ENCODE measurements around the gene CFAP45.

CFAP45 gene

DNA sequence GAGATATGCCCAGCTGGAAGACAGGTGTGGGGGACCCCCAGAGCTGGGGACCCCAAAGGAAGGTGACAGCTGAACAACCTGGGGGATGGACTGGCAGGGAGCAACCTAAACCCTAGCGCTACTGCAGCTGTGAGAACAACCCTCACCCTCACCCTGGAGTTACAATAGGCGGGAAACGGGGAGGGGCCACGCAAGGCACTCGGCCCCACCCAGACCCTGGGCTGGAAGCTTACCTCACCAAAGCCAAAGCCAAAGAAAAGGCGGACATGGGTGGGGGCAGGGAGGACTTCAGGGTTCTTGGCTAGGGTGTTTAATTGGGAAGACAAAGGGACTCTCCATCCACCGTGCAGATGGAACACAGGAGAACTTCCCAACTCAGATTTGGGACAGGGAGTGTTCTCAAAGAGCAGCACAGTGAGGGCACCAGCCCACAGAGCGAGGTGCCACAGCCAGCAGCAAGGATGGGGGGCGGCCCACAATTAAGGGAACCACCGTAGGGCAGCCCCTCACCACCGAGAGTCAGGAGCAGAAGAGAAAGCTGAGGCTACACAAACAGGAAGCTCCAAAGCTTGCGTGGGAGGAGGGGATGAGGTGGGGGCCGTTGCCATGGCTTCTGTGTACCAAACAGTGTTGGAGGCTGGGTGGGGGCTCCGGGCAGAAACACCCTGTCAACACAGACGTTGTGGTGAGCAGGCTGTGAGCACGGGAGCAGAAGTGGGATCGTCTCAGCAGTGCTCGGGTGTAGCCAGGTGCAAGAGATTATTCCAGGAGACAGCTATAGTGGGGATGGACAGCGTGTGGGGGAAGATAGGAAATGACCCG is 23.4 kb upstream of the CFAP45 start:
- peak; percentile 93 for DNase-seq (ENCODE audit: low read depth)

DNA sequence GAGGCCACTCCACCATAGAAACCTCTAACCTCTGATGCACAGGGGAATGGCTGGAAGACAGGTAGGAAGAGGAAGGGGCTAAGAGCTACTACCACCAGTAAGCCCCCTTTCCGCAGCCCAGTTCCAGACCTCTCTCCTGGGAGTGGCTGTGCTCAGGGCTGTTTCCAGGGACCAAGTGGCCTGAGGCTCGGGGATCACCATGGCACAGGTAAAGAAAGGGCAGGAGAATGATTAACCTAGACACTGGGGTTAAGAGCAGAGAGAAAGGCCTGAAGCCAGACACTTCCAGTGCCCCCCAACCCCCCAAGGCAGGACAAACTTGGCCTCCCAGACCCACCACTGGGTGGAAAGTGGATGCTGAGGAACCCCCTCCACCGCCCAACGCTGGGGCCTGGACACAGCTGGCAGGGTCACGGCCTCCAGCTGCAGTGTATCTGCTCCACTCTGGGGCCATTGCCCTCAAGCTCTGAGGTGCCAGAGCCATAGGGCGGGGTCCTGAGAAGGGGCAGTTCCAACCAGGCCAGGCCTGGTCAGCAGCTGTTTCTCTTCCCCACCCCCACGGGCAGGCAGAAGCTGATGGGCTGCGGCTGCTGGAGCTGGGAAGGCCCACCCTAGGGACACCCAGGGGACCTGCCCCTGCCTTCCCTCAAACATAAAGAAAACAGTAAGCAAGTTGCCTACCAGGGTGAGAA is 22.7 kb upstream of the CFAP45 start:
- DNase-seq (ENCODE audit: low read depth), result peak; percentile 58

DNA sequence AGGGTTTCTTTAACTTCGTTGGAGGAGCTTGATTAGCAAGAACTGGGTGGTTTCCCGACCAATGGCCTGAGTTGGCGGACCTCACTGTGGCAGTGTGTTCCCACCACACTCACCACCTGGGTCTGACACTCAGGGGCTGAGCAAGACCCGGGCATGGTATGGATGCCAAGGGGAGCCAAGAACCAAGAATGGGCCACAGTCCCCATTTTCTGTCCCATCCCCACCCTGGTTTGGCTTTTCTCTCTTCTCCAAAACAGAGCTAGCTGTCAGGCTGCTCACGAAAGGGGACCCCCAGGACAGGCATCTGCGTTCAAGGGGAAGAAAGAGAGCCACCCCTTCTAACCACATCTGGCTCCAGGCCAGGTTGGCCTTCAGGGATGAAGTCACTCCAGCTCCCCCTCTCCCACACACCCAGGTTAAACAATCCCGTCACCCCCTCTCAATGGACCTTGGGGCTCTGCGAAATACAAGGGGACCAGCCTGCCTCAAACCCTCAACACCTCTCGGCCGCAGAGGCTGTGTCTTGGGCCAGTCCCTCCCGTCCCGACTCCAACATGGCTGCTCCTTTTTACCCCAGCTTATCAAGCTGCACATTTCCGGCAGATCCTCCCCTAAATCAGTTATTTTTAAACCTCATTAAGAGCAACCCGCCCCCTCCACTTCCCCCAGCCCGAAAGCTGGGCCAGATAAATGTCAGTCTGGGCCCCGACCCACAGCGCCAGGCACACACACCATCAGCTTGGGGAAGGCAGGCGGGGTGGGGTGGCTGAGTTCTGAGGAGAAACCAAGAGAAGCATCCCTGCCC is 21.9 kb upstream of the CFAP45 start:
- peak; percentile 43 for DNase-seq (ENCODE audit: low read depth)

GRCh38 chr1:159921251-159921650 is 21.3 kb upstream of the CFAP45 start:
- DNase-seq (ENCODE audit: low read depth), result no peak

DNA sequence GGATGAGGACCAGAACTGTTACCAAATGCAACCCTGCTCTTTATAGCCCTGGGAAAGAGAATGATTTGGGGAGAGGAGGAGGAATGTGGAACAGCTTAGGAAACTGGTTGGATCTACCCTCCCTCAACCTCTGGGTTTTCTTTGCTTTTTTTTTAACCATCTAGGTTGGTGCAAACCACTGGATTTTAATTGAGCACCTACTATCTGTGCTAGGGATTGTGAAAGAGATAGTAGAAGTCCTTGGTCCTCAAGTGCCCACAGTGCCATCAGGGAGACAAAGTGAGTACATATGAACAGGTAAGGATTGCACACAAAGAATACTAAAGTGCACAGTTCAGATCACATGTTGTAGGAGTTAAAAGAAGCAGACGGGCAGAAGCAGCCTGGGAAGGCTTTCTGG is 20.7 kb upstream of the CFAP45 start:
- no peak for DNase-seq (ENCODE audit: low read depth)

DNA sequence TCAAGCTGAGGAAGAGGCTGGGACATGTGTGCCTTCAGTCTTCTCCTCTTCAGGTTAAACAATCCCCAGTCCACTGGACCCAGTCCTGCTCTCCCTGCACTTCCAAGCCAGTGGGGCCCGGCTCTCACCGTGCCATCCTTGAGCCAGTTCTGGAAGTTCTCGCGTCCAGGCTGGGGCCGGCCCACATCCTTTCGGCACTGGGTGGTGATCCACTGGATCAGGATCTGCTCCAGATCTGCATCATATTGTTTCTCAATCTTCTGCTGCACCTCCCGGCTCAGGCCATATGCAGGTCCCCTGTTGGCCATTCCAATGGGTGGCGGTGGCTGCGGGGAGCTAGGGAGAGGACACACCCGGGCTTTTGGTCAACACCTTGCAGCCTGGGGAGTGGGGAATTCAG is 20.2 kb upstream of the CFAP45 start:
- no peak for DNase-seq (ENCODE audit: low read depth)

GRCh38 chr1:159919236-159919865 is 19.4 kb upstream of the CFAP45 start:
- no peak for DNase-seq (ENCODE audit: low read depth)

DNA sequence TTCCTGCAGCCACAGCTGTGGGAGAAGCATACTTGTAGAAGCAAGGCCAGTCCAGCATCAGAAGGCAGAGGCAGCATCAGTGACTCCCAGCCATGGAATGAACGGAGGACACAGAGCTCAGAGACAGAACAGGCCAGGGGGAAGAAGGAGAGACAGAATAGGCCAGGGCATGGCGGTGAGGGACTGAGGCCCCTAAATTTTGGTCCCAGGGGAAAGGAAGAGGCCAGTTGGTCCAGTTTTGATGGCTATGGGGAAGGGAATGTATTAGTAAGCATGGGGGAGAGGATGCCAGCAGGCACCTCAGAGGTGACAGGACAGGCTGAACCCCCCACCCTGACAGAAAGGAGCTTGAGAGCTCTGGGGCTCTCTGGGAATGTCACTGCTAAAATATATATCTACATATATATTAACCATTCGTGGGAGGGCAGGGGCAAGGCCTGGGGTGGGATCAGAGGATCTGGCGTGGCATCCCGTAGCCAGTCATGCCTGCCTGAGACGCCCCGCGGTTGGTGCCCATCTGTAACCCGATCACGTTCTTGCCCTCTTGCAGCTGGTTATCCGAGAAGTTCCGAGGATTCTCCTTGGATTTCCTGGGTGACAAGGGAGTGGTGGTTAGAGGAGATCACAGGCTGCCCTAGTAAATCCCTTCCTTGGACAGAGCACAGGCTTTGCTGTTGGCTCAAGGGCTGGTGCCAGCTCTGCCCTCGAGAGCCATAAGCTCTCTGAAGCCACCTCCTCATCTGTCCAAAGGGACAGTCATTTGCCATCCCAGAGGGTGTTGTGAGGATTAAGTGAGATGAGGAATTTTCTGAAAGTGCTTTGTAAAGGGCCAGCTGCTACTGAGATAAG is 18.6 kb upstream of the CFAP45 start:
- DNase-seq (ENCODE audit: low read depth), result peak; percentile 73

DNA sequence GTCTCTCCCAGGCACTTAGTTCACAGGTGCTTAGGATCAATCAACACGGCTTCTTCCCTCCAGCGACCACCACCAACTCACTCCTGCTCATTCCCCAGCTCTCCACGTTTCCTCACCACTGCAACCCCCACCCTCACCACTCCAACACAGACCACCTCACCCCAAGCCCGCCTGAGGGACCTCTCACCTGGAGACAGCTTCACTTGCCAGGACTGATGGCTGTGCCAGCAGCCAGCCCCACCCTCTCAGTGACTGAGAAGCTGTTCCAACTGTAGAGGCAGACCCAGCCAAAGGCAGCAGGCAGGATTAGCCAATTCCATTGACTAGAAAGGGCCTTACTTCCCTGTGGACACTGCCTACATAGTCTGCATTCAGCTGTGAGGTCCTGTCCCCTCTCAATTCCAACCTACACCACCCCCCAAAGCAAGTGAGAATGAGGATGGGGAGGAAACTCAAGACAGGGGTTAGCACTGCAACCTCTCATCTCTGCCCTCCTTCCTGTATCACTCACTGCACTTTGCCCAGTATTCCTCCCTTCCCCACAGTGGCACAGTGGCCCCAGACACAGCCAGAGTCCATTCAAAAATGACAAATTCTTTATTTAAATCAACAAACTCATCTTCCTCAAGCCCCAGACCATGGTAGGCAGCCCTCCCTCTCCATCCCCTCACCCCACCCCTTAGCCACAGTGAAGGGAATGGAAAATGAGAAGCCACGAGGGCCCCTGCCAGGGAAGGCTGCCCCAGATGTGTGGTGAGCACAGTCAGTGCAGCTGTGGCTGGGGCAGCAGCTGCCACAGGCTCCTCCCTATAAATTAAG is 17.8 kb upstream of the CFAP45 start:
- DNase-seq (ENCODE audit: low read depth), result no peak

DNA sequence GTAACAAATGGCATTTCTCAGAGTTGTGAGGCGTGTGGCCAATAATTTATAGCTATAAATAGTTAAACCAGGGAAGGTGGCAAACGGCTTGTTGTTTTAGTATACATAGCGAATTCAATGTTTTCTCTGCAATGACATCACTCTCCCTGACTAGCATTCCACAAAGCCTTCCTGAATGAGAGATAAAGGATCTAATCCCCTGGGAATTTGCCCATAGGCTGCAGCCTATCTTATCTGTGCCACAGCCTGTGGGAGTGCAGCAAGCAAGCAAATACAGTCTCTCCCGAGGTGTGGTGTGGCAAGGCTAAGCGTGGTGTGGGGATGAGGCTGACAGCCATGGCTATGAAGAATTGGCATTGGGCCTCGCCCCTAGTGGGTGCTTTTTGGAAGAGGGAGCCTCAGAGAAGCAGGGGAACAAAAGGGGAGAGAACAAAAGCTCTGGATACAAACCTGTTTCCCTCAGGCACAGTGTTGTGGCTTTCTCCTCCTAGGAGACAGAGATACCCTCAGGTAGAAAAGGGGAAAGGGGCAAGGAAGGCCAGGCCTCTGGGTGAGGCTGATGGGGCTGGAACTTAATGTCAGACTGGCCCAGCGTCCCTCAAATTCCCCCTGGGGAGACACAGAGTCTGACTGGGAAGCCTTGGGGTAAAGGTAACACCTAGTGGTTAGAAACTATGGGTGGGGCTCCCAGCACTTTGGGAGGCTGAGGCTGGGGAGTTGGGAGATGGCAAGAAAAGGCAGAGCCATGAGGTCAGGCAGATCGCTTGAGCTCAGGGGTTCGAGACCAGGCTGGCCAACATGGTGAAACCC is 16.5 kb upstream of the CFAP45 start:
- DNase-seq (ENCODE audit: low read depth), result peak; percentile 98

DNA sequence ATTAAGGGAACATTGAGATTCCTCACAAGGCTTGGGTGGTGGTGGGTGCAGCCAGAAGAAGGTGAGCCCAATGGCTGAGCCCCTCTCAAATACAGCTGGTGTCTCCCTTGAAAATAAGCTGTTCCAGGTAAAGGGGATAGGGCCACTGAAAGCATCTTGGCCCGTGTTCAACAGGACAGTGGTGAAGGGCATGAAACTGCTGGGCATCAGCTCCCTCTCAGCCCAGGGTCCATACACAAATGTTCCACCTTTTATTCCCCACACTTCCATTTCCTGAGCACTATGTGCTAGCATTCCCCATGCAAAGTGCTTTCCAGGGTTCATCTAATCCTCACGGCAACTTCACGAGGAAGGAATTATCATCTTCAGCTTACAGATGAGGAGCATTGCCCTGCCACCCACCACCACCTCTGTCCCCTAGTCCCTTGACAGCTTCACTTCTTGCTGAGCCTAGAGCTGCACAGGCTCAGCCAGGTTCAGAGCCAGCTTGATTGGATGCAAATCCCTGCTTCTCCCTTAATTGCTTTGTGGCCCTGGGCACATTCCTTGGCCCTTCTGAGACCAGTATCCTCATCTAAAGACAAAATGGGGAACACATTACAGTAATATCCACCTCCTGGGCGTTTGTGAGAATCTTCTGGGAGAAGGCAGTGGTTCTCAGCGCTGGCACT is 15.7 kb upstream of the CFAP45 start:
- DNase-seq (ENCODE audit: low read depth), result no peak

DNA sequence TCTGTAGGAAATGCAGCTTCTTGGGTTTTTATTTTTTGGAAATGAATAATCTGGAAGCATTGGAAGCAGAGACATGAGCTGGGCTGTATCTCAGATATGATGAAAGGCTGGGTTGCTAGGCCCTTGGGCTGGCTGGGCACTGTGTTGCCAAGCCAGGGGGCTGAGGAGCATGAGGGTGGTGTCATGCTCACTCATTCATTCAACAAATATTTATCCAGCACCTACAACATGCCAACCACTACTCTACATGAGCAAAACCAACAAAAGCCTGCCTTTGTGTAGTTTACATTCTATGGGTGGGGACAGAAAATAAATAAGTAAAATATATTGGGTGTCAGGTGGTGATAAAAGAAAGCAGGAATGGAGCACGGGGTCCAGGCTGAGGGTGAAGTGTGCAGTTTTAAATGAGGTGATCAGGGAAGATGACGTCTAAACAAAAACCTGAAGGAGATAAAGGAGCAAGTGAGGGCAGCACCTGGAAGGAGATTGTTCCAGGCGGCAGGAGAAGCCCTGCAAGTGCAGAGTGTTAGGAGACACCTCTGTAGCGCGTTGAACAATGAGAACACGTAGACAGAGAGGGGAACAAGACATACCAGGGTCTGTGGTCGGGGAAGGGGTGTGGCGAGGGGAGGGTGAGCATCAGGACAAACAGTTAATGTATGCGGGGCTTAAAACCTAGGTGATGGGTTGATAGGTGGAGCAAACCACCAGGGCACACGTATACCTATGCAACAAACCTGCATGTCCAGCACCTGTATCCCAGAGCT is 14.5 kb upstream of the CFAP45 start:
- no peak for DNase-seq (ENCODE audit: low read depth)

GRCh38 chr1:159913451-159914192 is 13.7 kb upstream of the CFAP45 start:
- DNase-seq (ENCODE audit: low read depth), result no peak

DNA sequence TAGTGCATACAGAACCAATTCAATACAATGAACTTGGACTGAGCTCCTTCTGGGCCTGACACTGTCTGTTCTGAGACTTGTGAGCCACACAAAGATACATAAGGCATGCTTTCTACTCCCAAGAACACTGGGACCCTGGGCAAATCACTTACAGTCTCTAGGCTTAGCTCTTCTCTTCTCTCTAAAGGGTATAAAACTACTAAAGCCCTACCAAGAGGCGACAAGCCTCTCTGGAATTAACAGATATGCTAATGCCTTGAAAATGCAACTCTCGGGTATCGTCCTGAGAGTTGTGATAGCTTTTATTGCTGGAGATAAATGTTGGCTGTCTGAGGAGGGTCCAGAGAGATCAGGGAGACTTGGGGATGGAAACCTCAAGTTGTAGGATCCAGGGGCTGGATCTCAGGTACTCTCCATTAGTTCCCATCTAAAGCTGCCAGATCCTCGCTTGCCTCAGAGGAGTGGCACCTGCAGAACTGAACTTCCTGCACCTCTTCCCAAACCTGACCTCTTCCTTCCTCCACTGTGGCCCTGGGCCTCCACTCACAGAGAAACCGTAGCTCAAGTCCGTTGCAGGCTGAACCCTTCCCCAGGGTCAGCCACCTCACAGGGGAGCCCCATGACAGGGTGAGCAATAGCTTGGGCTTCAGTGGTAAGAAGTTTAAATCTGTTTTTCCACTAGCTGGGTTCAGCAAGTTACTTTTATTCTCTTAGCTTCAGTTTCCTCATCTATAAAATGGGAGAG is 11.5 kb upstream of the CFAP45 start:
- DNase-seq (ENCODE audit: low read depth), result no peak

DNA sequence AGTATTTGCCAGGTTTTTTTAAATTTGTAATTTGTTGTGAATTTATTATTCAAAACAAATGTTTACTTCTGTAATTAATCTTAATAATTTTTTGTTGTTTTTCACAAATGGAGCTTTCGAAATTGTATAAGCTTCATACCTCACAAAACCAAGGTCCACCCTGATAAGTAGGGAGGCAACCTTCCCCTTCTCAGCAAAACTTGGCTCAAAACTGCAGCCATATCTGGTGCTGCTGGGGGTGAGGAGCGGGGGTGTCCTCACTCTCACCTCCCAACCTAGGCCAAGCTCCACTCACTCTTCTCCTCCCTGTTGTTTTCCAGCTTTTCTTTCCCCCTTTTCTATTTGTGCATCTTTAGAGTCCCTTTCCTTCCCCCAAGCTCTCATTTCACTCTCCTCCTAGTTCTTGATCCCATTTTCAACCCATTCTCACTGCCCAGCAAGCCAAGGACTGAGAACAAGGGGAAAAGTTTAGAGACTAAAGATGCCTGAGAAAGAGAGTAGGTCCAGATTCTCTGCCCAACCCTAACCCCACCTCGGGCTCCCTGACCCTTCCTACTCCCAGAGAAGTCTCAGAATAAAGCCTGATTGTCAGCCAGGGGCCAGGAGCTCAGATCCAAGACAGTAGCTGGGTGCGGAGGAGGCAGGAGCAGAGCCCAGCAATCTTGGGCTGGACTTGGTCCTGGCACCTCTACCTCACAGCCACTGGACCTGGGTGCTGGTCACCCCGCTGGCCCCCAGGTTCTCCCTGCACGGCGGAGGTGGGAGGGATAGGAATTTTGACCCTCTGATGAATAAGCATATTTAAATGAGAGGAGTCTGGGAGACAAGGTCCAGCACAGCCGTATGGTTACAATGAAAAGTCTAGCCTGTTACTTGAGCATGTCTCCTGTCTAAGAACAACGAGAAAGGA is 8.3 kb upstream of the CFAP45 start:
- no peak for DNase-seq (ENCODE audit: low read depth)

DNA sequence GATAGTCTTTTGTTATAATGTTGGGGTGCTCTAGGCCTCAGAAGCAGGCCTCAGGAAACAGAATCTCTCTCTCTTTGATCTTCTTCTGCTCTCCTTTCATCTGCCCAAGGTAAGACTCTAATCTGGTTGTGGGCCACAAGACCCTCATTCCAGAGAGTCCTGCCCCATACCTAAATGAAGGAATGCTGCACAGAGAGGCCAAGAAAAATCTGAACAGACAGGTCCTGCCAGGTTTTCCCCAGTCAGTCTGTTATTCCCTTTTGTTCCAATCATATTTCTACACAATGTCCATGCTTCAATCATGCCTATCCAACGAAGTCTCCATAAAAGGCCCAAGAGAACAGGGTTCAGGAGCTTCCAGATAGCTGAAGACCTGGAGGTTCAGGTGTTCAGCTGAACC is 7.0 kb upstream of the CFAP45 start:
- no peak for DNase-seq (ENCODE audit: low read depth)

All from EH (cell line).